ENCODE data around the gene ITPR2. TPM values are rescaled to one million over a fixed set of nuclear protein-coding genes. Genes with fewer than 3 reads are reported as not detected.

ITPR2 gene
- total RNA-seq, 1 donor from 2014 or later = 64.0 TPM

GRCh38 chr12:26825459-26826016 lies 7.5 kb downstream of the ITPR2 start:
- DNase-seq (no peak), ATAC-seq (no peak)
- H3K9me3 ChIP-seq = no peaks in the 10 kb centered on the region
- H3K27ac ChIP-seq = no peak overlapping the region
- peaks cover 7% of the 10 kb centered on the region for H3K4me1 ChIP-seq
- no peak for TF ChIP-seq CTCF (IDR thresholded peaks at IDR 0.05)
- intact Hi-C loops (cut with DNase I) = no loop called here
- H3K27me3 ChIP-seq (ENCODE audit: low read depth) = no peaks in the 10 kb centered on the region
- H3K36me3 ChIP-seq = no peaks in the 10 kb centered on the region
- no peak overlapping the region for H3K4me3 ChIP-seq

GRCh38 chr12:26823390-26823789 lies 9.6 kb downstream of the ITPR2 start:
- no peak for ATAC-seq
- intact Hi-C loops (cut with DNase I) = no loop called here

GRCh38 chr12:26822026-26822425 lies 11.0 kb downstream of the ITPR2 start:
- Histone ChIP-seq H3K27me3 (ENCODE audit: low read depth) (no peaks in the 10 kb centered on the region), H3K4me1 (no peaks in the 10 kb centered on the region), H3K9me3 (no peaks in the 10 kb centered on the region), H3K4me3 (no peak overlapping the region), H3K36me3 (no peaks in the 10 kb centered on the region), H3K27ac (no peak overlapping the region)
- DNase-seq (no peak), ATAC-seq (no peak)
- no peak for TF ChIP-seq CTCF (IDR thresholded peaks at IDR 0.05)
- intact Hi-C loops (cut with DNase I) = no loop called here

More at GRCh38 chr12:26823390-26823789, 9.6 kb downstream of the ITPR2 start:
- H3K4me1 ChIP-seq = no peaks in the 10 kb centered on the region
- no peak for TF ChIP-seq CTCF (IDR thresholded peaks at IDR 0.05)
- H3K27me3 ChIP-seq (ENCODE audit: low read depth) = no peaks in the 10 kb centered on the region
- H3K4me3 ChIP-seq = no peak overlapping the region
- H3K9me3 ChIP-seq = no peaks in the 10 kb centered on the region
- DNase-seq = no peak
- no peak overlapping the region for H3K27ac ChIP-seq
- no peaks in the 10 kb centered on the region for H3K36me3 ChIP-seq

- intact Hi-C loops (cut with DNase I) = no loop called here
- Histone ChIP-seq H3K9me3 (no peaks in the 10 kb centered on the region), H3K4me1 (no peaks in the 10 kb centered on the region), H3K27me3 (ENCODE audit: low read depth) (no peaks in the 10 kb centered on the region), H3K4me3 (no peak overlapping the region), H3K36me3 (no peaks in the 10 kb centered on the region), H3K27ac (no peak overlapping the region)
- no peak for DNase-seq
- no peak for TF ChIP-seq CTCF (IDR thresholded peaks at IDR 0.05)
- no peak for ATAC-seq
Observed at GRCh38 chr12:26821212-26821701, 11.7 kb downstream of the ITPR2 start.

- DNase-seq (no peak), ATAC-seq (no peak)
- intact Hi-C loops (cut with DNase I) = no loop called here
- no peaks in the 10 kb centered on the region for H3K36me3 ChIP-seq
- no peaks in the 10 kb centered on the region for H3K27me3 ChIP-seq (ENCODE audit: low read depth)
- TF ChIP-seq CTCF (IDR thresholded peaks at IDR 0.05) = no peak
- no peaks in the 10 kb centered on the region for H3K4me1 ChIP-seq
- no peaks in the 10 kb centered on the region for H3K9me3 ChIP-seq
- no peak overlapping the region for H3K4me3 ChIP-seq
- no peak overlapping the region for H3K27ac ChIP-seq
Observed at GRCh38 chr12:26818636-26819035, 14.4 kb downstream of the ITPR2 start.
